Caco-2 (cell line): Measurements from ENCODE around the gene SFT2D1. TPM values are rescaled to one million over a fixed set of nuclear protein-coding genes. Genes with fewer than 3 reads are reported as not detected.

Source experiments
- BruUV-seq: library from RNA; stranded (reverse); fragments of 400-500 nt; replicated peaks from 2 replicates; lab custom pipeline; 2021; lab: Mats Ljungman, UMichigan
- CTCF ChIA-PET: fragments of 300-600 bp; sonication (Branson Sonifier 250); formaldehyde crosslinking; loops from one replicate; lab custom pipeline; 2022; ENCODE audit warnings: antibody characterized with exemption; lab: Charles Lee
- POLR2A ChIA-PET: fragments of 300-600 bp; sonication (Branson Sonifier 250); formaldehyde crosslinking; loops from one replicate; lab custom pipeline; 2022; ENCODE audit warnings: antibody characterized with exemption; lab: Charles Lee
- DNase-seq, 2 experiments: peaks; one replicate each; pipeline versions ENCODE4 v3.0.0 to v3.0.0-alpha.2; 2020 to 2022
- H3K27me3 ChIP-seq: replicated peaks from 2 replicates; pipeline ENCODE4 v1.6.0; 2011; ENCODE audit warnings: low read length; ENCODE audit not compliant: control insufficient read depth, insufficient read depth
- H3K36me3 ChIP-seq: 2 replicates; pipeline ENCODE4 v1.5.1; 2011; ENCODE audit warnings: low read length; ENCODE audit not compliant: control insufficient read depth, insufficient read depth
- H3K4me1 ChIP-seq: fragments of 250-450 bp; sonication (Bioruptor Pico); 2 replicates; pipeline ENCODE4 v1.5.1; 2020; ENCODE audit warnings: mild to moderate bottlenecking
- H3K4me3 ChIP-seq: 2 replicates; pipeline ENCODE4 v1.5.1; 2011; ENCODE audit warnings: low read depth, mild to moderate bottlenecking, control low read depth, low read length
- H3K9me3 ChIP-seq: fragments of 250-450 bp; sonication (Bioruptor Pico); 2 replicates; pipeline ENCODE4 v1.5.1; 2020; ENCODE audit warnings: mild to moderate bottlenecking, moderate library complexity
- H3K27ac Mint-ChIP-seq: one replicate; pipeline ENCODE4 v1.8.0; 2022; ENCODE audit warnings: mixed read lengths; ENCODE audit not compliant: unreplicated experiment
- H3K27me3 Mint-ChIP-seq: one replicate; pipeline ENCODE4 v1.8.0; 2022; ENCODE audit warnings: mixed read lengths; ENCODE audit not compliant: insufficient read depth, unreplicated experiment
- H3K36me3 Mint-ChIP-seq: one replicate; pipeline ENCODE4 v1.8.0; 2022; ENCODE audit warnings: mild to moderate bottlenecking, mixed read lengths; ENCODE audit not compliant: insufficient read depth, unreplicated experiment
- H3K4me1 Mint-ChIP-seq: one replicate; pipeline ENCODE4 v1.8.0; 2022; ENCODE audit warnings: low read depth, mixed read lengths; ENCODE audit not compliant: unreplicated experiment
- H3K4me3 Mint-ChIP-seq: one replicate; pipeline ENCODE4 v1.8.0; 2022; ENCODE audit warnings: mild to moderate bottlenecking, moderate library complexity, mixed read lengths; ENCODE audit not compliant: unreplicated experiment
- H3K9me3 Mint-ChIP-seq: one replicate; pipeline ENCODE4 v1.8.0; 2022; ENCODE audit warnings: mixed read lengths; ENCODE audit not compliant: unreplicated experiment
- intact Hi-C: fragments of 100-400 bp; cut with micrococcal nuclease; formaldehyde crosslinking; loops from one replicate; pipeline ENCODE4 v1.10.0; 2022; ENCODE audit not compliant: unreplicated experiment
- total RNA-seq: library from RNA; stranded (reverse); gene quantifications from 2 replicates; pipeline ENCODE4 v1.2.3, GENCODE V29; 2022
- TF ChIP-seq, protein P1 (sequence below), 2 experiments: fragments of 200-600 bp in 1 of 2; IDR thresholded peaks; 1 replicate in 1 of 2; 2 replicates in 1 of 2; pipeline versions ENCODE4 v1.5.1 to v1.8.0; 2011 to 2022; ENCODE audit warnings: antibody characterized with exemption in 1 of 2, control low read depth in 1 of 2, inconsistent platforms in 1 of 2, low read depth in 1 of 2, low read length in 1 of 2, mild to moderate bottlenecking in 1 of 2, moderate library complexity in 1 of 2; ENCODE audit not compliant: insufficient read depth in 1 of 2, severe bottlenecking in 1 of 2, unreplicated experiment in 1 of 2

The SFT2D1 gene
- total RNA-seq, 1 experiment from 2014 or later, result 48.1 TPM

- H3K27me3 Mint-ChIP-seq, result no peaks in the 10 kb centered on the region
- H3K4me3 Mint-ChIP-seq, result peak overlapping the region; percentile 59
- H3K27ac Mint-ChIP-seq, result no peak overlapping the region
- DNase-seq, result peak; percentile 34 to 63
- intact Hi-C loops, result loop anchor here (1.0 kb wide), 2 partner anchors 8 to 32 kb away; no protein-coding TSS in a partner anchor
- Histone ChIP-seq H3K4me1 (peaks cover 5% of the 10 kb centered on the region), H3K36me3 (no peaks in the 10 kb centered on the region), H3K4me3 (peak overlapping the region; percentile 22; the same call in 1 of the 2 replicates), H3K9me3 (peaks cover 3% of the 10 kb centered on the region; the same call in 1 of the 2 replicates), H3K27me3 (no peaks in the 10 kb centered on the region)
- ChIA-PET POLR2A (no interaction called here), CTCF (interaction anchor here (1.1 kb wide), 1 partner anchor 30 kb away, joined by 3 read pairs; no protein-coding TSS in a partner anchor)
- peaks cover 5% of the 10 kb centered on the region for H3K4me1 Mint-ChIP-seq
- no peaks in the 10 kb centered on the region for H3K36me3 Mint-ChIP-seq
- no TSS peak for BruUV-seq
- TF ChIP-seq, protein P1, sequence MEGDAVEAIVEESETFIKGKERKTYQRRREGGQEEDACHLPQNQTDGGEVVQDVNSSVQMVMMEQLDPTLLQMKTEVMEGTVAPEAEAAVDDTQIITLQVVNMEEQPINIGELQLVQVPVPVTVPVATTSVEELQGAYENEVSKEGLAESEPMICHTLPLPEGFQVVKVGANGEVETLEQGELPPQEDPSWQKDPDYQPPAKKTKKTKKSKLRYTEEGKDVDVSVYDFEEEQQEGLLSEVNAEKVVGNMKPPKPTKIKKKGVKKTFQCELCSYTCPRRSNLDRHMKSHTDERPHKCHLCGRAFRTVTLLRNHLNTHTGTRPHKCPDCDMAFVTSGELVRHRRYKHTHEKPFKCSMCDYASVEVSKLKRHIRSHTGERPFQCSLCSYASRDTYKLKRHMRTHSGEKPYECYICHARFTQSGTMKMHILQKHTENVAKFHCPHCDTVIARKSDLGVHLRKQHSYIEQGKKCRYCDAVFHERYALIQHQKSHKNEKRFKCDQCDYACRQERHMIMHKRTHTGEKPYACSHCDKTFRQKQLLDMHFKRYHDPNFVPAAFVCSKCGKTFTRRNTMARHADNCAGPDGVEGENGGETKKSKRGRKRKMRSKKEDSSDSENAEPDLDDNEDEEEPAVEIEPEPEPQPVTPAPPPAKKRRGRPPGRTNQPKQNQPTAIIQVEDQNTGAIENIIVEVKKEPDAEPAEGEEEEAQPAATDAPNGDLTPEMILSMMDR (IDR thresholded peaks at IDR 0.05; ENCODE audit: insufficient read depth in 1 of 2, low read depth in 1 of 2, low read length in 1 of 2, severe bottlenecking in 1 of 2, unreplicated experiment in 1 of 2), result no peak
- peaks cover 27% of the 10 kb centered on the region for H3K9me3 Mint-ChIP-seq
Measured at GRCh38 chr6:166351715-166352285, 9.5 kb upstream of the SFT2D1 start.

GRCh38 chr6:166348305-166348949 is 6.1 kb upstream of the SFT2D1 start:
- Mint-ChIP-seq H3K27ac (no peak overlapping the region), H3K4me3 (no peak overlapping the region), H3K4me1 (peaks cover 6% of the 10 kb centered on the region), H3K27me3 (no peaks in the 10 kb centered on the region), H3K36me3 (no peaks in the 10 kb centered on the region), H3K9me3 (peaks cover 27% of the 10 kb centered on the region)
- CTCF ChIA-PET, result no interaction called here
- no TSS peak for BruUV-seq
- H3K4me3 ChIP-seq, result no peak overlapping the region
- intact Hi-C loops, result no loop called here
- POLR2A ChIA-PET, result no interaction called here
- no peaks in the 10 kb centered on the region for H3K27me3 ChIP-seq
- TF ChIP-seq, protein P1 (IDR thresholded peaks at IDR 0.05; ENCODE audit: insufficient read depth in 1 of 2, low read depth in 1 of 2, low read length in 1 of 2, severe bottlenecking in 1 of 2, unreplicated experiment in 1 of 2), result no peak
- no peak for DNase-seq
- no peaks in the 10 kb centered on the region for H3K36me3 ChIP-seq
- peaks cover 3% of the 10 kb centered on the region; the same call in 1 of the 2 replicates for H3K9me3 ChIP-seq
- H3K4me1 ChIP-seq, result peaks cover 17% of the 10 kb centered on the region

GRCh38 chr6:166346965-166347364 is 4.6 kb upstream of the SFT2D1 start:
- Histone ChIP-seq H3K4me1 (peaks cover 22% of the 10 kb centered on the region), H3K36me3 (no peaks in the 10 kb centered on the region), H3K9me3 (peaks cover 3% of the 10 kb centered on the region; the same call in 1 of the 2 replicates), H3K4me3 (no peak overlapping the region), H3K27me3 (no peaks in the 10 kb centered on the region)
- H3K27me3 Mint-ChIP-seq, result no peaks in the 10 kb centered on the region
- no peak overlapping the region for H3K27ac Mint-ChIP-seq
- no peak for DNase-seq
- H3K4me3 Mint-ChIP-seq, result no peak overlapping the region
- ChIA-PET POLR2A (no interaction called here), CTCF (no interaction called here)
- H3K9me3 Mint-ChIP-seq, result peaks cover 26% of the 10 kb centered on the region
- no peaks in the 10 kb centered on the region for H3K36me3 Mint-ChIP-seq
- BruUV-seq, result no TSS peak
- TF ChIP-seq, protein P1 (IDR thresholded peaks at IDR 0.05; ENCODE audit: insufficient read depth in 1 of 2, low read depth in 1 of 2, low read length in 1 of 2, severe bottlenecking in 1 of 2, unreplicated experiment in 1 of 2), result no peak
- H3K4me1 Mint-ChIP-seq, result peaks cover 6% of the 10 kb centered on the region
- intact Hi-C loops, result no loop called here
